CD4-positive, alpha-beta T cell treated with Interleukin-15 for 1 hour (primary cell): ENCODE results near the gene ASTN2.
"Not testable (repeated sequence)": the region's sequence is repeated elsewhere in the genome, so short reads cannot be mapped to it uniquely, and the experiment has no call there.

Experiments
- DNase-seq: peaks from one replicate; pipeline ENCODE4 v3.0.0-alpha.2; 2020

The ASTN2 gene

GRCh38 chr9:116901260-116901659, 513.6 kb downstream of the ASTN2 start:
- no peak for DNase-seq

GRCh38 chr9:116900543-116900942, 514.3 kb downstream of the ASTN2 start:
- no peak for DNase-seq

- no peak for DNase-seq
Measured at GRCh38 chr9:116900007-116900367, 514.9 kb downstream of the ASTN2 start.

- no peak for DNase-seq
Measured at GRCh38 chr9:116899337-116900006, 515.4 kb downstream of the ASTN2 start.

- DNase-seq: not testable (repeated sequence)
Measured at GRCh38 chr9:116898131-116898530, 516.7 kb downstream of the ASTN2 start.

- no peak for DNase-seq
Measured at GRCh38 chr9:116897201-116897600, 517.7 kb downstream of the ASTN2 start.

- DNase-seq: no peak
Measured at GRCh38 chr9:116895961-116896360, 518.9 kb downstream of the ASTN2 start.

GRCh38 chr9:116891424-116891823, 523.4 kb downstream of the ASTN2 start:
- no peak for DNase-seq

- DNase-seq: not testable (repeated sequence)
Measured at GRCh38 chr9:116888476-116888875, 526.4 kb downstream of the ASTN2 start.

- no peak for DNase-seq
Measured at GRCh38 chr9:116888066-116888465, 526.8 kb downstream of the ASTN2 start.

GRCh38 chr9:116883676-116884075, 531.2 kb downstream of the ASTN2 start:
- DNase-seq: no peak

- no peak for DNase-seq
Measured at GRCh38 chr9:116877072-116877471, 537.8 kb downstream of the ASTN2 start.

- no peak for DNase-seq
Measured at GRCh38 chr9:116875576-116875975, 539.3 kb downstream of the ASTN2 start.

- no peak for DNase-seq
Measured at GRCh38 chr9:116873937-116874914, 540.6 kb downstream of the ASTN2 start.

- DNase-seq: no peak
Measured at GRCh38 chr9:116873491-116873890, 541.4 kb downstream of the ASTN2 start.

GRCh38 chr9:116870566-116870965, 544.3 kb downstream of the ASTN2 start:
- DNase-seq: no peak

- DNase-seq: no peak
Measured at GRCh38 chr9:116868201-116868600, 546.7 kb downstream of the ASTN2 start.

GRCh38 chr9:116861321-116861720, 553.5 kb downstream of the ASTN2 start:
- no peak for DNase-seq

GRCh38 chr9:116860509-116861120, 554.2 kb downstream of the ASTN2 start:
- DNase-seq: no peak

GRCh38 chr9:116859763-116860162, 555.1 kb downstream of the ASTN2 start:
- DNase-seq: no peak

- no peak for DNase-seq
Measured at GRCh38 chr9:116857321-116857720, 557.5 kb downstream of the ASTN2 start.

- no peak for DNase-seq
Measured at GRCh38 chr9:116855881-116856662, 558.8 kb downstream of the ASTN2 start.

GRCh38 chr9:116849721-116850120, 565.1 kb downstream of the ASTN2 start:
- DNase-seq: no peak
